Brain pericyte (primary cell): Measurements from ENCODE around the gene DYNC1I2.
"Not testable (repeated sequence)": the region's sequence is repeated elsewhere in the genome, so short reads cannot be mapped to it uniquely, and the experiment has no call there.

Experiments
- DNase-seq: peaks from one replicate; pipeline ENCODE4 v3.0.0-alpha.2; 2012; ENCODE audit warnings: low read depth, low spot score

DYNC1I2 gene

DNA sequence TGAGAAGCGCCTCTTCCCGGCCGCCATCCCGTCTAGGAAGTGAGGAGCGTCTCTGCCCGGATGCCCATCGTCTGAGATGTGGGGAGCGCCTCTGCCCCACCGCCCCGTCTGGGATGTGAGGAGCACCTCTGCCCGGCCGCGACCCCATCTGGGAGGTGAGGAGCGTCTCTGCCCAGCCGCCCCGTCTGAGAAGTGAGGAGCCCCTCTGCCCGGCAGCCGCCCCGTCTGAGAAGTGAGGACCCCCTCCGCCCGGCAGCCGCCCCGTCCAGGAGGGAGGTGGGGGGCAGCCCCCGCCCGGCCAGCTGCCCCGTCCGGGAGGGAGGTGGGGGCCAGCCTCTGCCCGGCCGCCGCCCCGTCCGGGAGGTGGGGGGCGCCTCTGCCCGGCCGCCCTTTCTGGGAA is 87.3 kb downstream of the DYNC1I2 start:
- not testable (repeated sequence) for DNase-seq

DNA sequence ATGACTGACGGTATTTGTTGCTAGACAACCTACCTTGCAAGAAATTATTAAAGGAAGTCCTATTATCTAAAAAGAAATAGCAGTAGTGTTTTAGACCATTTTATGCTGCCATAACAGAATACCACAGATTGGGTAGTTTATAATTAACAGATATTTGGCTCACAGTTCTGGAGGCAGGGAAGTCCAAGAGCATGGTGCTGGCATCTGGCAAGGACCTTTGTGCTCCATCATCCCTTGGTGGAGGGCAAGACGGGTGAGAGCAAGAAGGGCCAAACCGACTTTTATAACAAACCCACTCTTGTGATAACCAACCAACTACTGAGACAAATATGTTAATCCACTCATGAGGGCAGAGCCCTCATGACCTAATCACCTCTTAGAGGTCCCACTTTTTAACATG is 91.2 kb downstream of the DYNC1I2 start:
- DNase-seq: no peak

DNA sequence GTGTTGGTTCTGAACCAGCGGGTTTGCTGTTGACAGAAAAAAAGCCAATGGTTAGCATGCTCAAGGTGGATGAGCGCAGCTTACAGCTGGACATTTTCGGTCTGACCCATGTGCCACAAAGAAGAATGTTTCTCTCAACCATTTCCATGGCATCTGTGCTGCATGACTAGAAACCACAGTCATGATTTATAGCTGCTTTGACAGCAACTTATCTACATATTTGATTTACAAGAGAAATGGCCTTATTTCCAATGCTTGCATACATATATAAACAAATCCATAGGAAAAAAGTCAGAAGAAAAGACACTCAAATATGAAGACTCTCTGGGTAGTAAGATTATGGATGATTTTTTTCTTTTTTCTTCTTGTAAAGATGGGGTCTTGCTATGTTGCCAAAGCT is 98.2 kb downstream of the DYNC1I2 start:
- DNase-seq: no peak

DNA sequence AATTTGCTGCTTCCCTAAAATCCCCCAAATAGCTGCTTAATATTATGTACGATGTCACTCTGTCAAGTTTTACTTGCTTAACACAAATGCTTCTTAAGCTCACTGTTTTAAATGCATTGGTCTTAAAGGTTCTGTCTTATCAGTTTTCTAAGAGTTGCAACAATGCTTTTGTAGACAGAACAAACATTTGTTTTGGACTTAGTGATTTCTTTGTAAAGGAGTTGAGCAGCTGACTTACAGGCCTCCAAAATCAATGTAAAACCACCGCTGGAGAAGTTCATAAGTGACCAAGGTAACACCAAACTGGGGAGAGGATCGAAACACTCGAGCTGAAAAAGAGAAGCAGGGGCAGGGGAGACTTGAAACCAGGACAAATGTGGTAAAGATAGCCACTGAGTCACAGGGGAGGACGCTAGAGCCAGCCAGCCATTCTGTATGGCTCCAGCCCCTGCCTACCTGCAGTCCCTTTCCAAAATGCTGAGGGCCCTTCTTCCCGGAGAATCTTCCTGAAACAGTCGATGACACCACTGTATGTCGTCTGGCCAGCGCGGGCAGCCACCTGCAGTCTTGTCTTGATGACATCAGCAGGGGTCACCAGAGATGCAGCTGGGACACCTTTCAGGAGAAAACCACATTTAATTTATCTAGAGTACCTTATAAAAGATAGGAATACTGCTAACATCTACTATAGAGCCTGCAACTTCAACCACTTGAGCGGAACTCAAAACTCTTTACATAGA is 100.2 kb downstream of the DYNC1I2 start:
- DNase-seq: no peak

DNA sequence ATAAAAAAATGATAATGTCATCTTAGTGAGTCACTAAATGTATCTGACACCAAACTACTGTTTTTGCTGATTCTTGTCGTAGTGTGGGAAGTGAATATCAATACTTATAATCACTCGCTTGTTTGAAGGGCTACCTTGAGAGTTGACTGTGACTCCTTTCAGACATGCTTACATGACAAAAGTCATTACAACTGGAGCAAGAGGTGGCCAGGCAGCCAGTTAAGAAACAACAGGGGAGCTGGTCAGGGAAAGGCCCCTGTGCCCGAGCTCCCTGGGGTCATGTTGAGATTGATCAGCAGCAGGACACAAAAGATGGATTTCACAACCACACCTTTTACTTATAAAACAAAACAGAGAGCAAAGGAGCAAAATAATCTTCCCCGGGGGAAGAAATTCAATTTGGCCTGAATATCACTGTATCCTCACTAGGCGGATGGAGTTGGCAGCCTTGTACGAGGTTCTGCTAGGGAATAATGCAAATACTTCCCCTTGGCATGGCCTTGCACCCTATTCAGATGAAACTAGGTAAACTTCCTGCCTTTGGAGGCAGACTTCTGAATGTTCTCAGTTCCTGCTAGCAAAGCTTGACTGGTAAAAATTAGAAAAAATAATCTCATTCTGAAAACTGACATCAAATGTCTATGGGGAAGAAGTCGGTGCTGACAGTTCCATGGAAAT is 101.2 kb downstream of the DYNC1I2 start:
- DNase-seq: no peak

DNA sequence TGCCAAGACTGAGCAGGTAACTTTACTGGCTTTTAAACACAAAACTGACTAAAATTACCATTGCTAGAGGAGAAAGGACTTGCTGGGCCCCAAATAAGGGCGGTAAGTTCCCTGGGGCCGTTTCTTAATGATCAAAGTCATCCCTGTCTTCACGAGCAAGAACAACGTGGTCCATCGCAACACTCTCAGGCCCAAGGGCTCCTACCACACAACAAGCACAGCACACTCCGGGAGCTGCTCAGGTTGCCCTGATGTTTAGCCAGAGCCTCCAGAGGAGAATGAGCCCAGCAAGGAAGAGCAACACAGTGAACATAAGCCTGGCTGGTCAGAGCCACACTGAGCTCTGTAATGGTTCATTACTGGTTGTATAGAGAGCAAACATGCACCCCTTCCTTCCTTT is 102.7 kb downstream of the DYNC1I2 start:
- DNase-seq: no peak

DNA sequence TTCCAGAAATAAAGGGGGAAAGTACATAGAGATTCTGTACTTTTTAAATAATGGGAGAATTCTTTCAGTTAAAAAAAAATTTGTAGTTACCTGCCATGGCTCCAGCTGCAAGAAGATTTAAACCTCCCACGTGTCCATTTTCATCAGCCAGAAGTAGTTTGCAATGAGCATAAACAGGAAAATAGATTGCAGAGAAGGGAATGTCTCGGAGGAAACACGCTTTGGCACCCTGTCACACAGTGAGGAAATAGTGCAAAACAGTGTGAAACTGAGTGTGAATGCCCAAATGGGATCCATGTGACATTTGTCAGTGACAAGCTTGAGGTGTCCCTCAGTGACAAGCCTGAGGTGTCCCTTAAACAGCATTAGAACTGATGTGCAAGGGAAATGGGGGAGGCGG is 104.1 kb downstream of the DYNC1I2 start:
- DNase-seq: no peak

DNA sequence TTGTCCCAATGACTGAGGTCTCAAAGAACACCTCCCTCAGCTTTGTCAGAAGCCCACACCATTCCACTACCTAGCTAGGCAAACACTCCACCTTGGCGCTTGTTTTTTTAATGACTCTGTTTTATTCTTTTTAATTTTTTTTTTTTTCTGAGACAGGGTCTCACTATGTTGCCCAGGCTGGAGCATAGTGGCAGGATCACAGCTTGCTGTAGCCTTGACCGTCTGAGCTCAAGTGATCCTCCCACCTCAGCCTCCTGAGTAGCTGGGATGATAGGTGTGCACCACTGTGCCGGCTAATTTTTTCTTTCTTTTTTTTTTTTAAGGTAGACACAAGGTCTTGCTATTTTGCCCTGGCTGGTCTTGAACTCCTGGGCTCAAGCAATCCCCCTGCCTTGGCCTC is 104.9 kb downstream of the DYNC1I2 start:
- DNase-seq: no peak

DNA sequence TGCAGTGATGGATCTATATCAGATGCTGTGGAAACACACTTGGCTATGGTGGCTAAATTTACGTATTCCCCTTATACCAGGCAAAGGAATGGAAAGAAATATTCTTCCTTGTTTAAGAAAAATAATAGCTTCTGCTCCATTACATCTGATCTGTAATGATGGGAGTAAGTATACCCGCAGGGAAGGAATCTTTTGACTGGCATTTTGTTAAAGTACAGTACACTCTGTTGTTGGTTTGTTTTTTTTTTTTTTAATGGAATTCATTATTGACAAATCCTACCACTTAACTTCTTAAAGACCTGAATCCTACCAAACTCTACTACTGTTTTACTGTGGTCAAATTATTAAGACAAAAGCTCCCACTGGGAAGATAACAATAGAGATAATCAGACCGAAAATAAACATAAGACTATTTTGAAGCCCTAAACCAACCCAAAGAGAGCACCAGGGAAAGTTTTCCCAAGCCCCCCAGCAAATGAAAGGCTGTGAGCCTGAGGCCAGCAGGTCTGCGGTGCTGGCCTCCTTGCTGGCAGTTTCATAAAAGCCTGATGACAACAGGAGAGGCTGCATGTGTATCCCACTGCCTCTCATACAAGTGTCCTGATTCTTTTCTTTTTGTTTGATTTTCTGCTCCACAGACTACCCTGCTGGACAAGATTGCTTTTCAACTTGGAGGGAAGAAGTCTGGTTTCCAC is 105.8 kb downstream of the DYNC1I2 start:
- DNase-seq: no peak

DNA sequence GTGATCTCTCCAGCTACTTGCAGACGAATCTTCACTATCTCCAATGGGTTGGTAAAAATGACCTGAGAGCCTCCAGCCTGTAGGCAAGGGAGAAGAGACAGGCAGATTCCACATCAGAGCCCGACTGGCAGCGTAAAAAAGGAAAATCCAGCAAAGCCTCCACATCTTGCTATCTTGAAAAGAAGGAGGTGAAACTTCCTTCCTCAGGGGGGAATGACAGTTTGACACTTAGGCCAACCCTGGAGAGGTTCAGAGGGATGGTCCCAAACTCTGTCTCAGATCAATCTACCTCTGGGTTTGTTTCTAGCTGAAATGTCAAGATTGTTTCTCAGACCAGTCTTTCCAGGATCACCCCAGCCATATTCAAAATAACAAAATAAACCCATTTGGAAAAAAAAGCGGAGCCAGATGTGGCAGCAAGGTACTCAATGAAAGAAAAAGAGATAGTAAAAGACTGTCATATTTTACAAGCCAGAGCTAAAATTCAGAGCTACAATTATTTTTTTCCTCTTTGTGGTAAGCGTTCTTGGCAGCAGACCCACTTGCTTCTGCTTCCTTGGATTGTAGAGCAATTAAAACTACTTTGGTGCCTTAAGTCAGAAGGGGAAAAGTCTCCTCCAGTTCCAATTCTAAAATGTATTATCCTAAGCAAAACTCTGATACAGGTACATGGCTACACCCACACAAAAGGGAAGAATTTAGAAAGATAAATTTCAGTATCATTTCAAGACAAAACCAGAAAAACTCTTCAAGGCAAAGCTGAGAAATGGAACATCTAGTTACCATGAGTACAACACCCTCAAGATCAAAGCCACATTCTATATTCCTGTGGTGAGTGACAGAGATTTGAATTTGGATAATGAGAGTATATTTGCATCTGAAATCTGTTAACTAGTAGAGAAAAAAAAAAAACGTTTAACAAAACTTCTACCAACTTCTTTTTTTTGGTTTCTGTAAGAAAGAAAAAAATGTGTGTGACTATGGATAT is 106.7 kb downstream of the DYNC1I2 start:
- DNase-seq: no peak

DNA sequence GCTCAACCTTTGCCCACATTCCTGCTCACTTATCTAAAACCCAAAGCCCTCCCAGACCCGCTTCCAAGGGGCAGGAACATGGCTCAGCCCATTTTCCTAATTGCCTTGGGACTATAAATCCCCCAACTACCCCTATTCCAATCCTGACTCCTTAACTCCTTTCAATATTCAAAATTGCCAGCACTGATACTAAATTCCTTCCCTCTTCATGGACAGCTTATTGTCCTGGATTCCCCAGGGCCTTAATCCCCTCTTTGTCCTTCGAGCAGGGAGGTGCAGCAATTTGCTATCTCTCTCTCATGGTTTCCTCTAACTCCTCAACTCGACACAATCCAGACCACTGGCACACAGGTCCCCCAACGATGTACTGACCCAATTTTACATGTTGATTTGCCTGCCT is 107.6 kb downstream of the DYNC1I2 start:
- DNase-seq: no peak
